Measurements from ENCODE around the gene HOXD4.

- no peak for TF ChIP-seq EZH2 (IDR thresholded peaks at IDR 0.05; ENCODE audit: insufficient read depth, poor library complexity, severe bottlenecking)
- no peak for TF ChIP-seq EZH2phosphoT487 (IDR thresholded peaks at IDR 0.05; ENCODE audit: insufficient read depth, low read depth)
Measured at GRCh38 chr2:176145085-176145969, 6.0 kb upstream of the HOXD4 start.
